K562 (cell line): ENCODE results near the gene SGO1.

ENCODE experiments used
- BRF1 ChIP-seq: IDR thresholded peaks from 3 replicates; pipeline ENCODE4 v1.6.1; 2011; ENCODE audit warnings: borderline replicate concordance, mild to moderate bottlenecking; ENCODE audit not compliant: insufficient read length; ENCODE audit errors: extremely low read depth
- EP300 ChIP-seq: IDR thresholded peaks from 2 replicates; pipeline ENCODE4 v1.6.1; 2012; ENCODE audit warnings: low read length, improper control_type of control experiment
- FOSL1 ChIP-seq: fragments of 200-800 bp; sonication (Bioruptor generic); conservative IDR thresholded peaks from 2 replicates; pipeline ENCODE4 v1.6.1; 2016; ENCODE audit warnings: missing genetic modification characterization, missing compliant biosample characterization
- FOXP1 ChIP-seq: sonication (generic); formaldehyde crosslinking; IDR thresholded peaks from 2 replicates; pipeline ENCODE4 v1.8.0; 2022; ENCODE audit warnings: mild to moderate bottlenecking, missing genetic modification reagents
- POLR2A ChIP-seq: fragments of 450-650 bp; conservative IDR thresholded peaks from 2 replicates; pipeline ENCODE4 v1.6.1; 2016
- SMC3 ChIP-seq: conservative IDR thresholded peaks from 2 replicates; pipeline ENCODE4 v1.6.1; 2011; ENCODE audit warnings: low read depth, low read length, improper control_type of control experiment; ENCODE audit not compliant: insufficient read depth
- TAF15 ChIP-seq: fragments of 200-400 bp; formaldehyde crosslinking; IDR thresholded peaks from 2 replicates; pipeline ENCODE4 v1.6.1; 2017; ENCODE audit warnings: mild to moderate bottlenecking, low read depth, low read length, moderate library complexity
- YY1 ChIP-seq, 3 experiments: IDR thresholded peaks; 2 replicates each; pipeline ENCODE4 v1.6.1; 2011; ENCODE audit warnings: low read length in 2 of 3, mild to moderate bottlenecking in 2 of 3, moderate library complexity in 2 of 3, borderline replicate concordance in 1 of 3, control low read depth in 1 of 3, low read depth in 1 of 3; ENCODE audit not compliant: insufficient read depth in 3 of 3, insufficient replicate concordance in 2 of 3, control insufficient read depth in 1 of 3, insufficient read length in 1 of 3; ENCODE audit errors: extremely low read depth in 1 of 3
- ZNF12 ChIP-seq: sonication (generic); formaldehyde crosslinking; IDR thresholded peaks from 2 replicates; pipeline ENCODE4 v1.4.0; 2020; ENCODE audit warnings: mild to moderate bottlenecking, missing genetic modification reagents
- ZNF197 ChIP-seq: fragments of 200-800 bp; sonication (Bioruptor generic); IDR thresholded peaks from 2 replicates; pipeline ENCODE4 v1.6.1; 2016; ENCODE audit warnings: low read depth, missing genetic modification characterization, missing compliant biosample characterization
- TF ChIP-seq, protein P1 (sequence below), 3 experiments: IDR thresholded peaks in 2 of 3; conservative IDR thresholded peaks in 1 of 3; 2 replicates each; pipeline ENCODE4 v1.5.1; 2011 to 2012; ENCODE audit warnings: low read length in 3 of 3, mild to moderate bottlenecking in 3 of 3, control low read depth in 2 of 3, improper control_type of control experiment in 1 of 3, inconsistent platforms in 1 of 3, low read depth in 1 of 3, mixed read lengths in 1 of 3, moderate library complexity in 1 of 3; ENCODE audit not compliant: insufficient read depth in 2 of 3
- TF ChIP-seq, protein P2 (sequence below): sonication (generic); formaldehyde crosslinking; IDR thresholded peaks from 2 replicates; pipeline ENCODE4 v1.8.0; 2022; ENCODE audit warnings: mild to moderate bottlenecking, missing genetic modification reagents, borderline replicate concordance
- TF ChIP-seq, protein P3 (sequence below): sonication (generic); formaldehyde crosslinking; IDR thresholded peaks from 2 replicates; pipeline ENCODE4 v1.8.1; 2022; ENCODE audit warnings: missing genetic modification reagents
- TF ChIP-seq, protein P4 (sequence below): fragments of 250-450 bp; sonication (Bioruptor Pico); IDR thresholded peaks from 2 replicates; pipeline ENCODE4 v1.4.0; 2020; ENCODE audit warnings: mild to moderate bottlenecking, moderate library complexity, borderline replicate concordance

DNA sequence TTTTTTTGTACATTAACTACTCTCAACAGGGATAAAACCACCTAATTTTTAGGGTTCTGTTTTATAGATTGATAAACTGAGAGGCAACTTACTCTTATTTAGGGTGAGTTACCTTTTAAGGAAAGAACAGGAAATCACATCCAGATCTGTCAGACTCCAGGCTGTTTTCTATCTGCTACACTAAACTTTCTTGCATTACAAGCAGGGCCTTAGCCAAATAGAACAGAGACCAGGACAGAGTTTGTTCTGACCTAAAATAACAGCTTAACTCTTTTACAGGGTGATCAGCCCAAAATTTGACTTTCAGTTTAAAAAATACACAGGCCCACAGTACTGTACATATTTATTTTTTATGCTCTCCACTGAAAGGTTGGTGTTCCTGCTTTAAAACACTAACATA lies 38.6 kb downstream of the SGO1 start:
- TF ChIP-seq, protein P1, sequence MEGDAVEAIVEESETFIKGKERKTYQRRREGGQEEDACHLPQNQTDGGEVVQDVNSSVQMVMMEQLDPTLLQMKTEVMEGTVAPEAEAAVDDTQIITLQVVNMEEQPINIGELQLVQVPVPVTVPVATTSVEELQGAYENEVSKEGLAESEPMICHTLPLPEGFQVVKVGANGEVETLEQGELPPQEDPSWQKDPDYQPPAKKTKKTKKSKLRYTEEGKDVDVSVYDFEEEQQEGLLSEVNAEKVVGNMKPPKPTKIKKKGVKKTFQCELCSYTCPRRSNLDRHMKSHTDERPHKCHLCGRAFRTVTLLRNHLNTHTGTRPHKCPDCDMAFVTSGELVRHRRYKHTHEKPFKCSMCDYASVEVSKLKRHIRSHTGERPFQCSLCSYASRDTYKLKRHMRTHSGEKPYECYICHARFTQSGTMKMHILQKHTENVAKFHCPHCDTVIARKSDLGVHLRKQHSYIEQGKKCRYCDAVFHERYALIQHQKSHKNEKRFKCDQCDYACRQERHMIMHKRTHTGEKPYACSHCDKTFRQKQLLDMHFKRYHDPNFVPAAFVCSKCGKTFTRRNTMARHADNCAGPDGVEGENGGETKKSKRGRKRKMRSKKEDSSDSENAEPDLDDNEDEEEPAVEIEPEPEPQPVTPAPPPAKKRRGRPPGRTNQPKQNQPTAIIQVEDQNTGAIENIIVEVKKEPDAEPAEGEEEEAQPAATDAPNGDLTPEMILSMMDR (IDR thresholded peaks at IDR 0.05 in 2 of 3, conservative IDR thresholded peaks at IDR 0.05 in 1 of 3; ENCODE audit: insufficient read depth in 2 of 3, low read depth in 1 of 3, low read length in 3 of 3) = no peak
- TF ChIP-seq EP300 = no peak
- no peak for TF ChIP-seq TAF15
- no peak for TF ChIP-seq POLR2A
- TF ChIP-seq, protein P2, sequence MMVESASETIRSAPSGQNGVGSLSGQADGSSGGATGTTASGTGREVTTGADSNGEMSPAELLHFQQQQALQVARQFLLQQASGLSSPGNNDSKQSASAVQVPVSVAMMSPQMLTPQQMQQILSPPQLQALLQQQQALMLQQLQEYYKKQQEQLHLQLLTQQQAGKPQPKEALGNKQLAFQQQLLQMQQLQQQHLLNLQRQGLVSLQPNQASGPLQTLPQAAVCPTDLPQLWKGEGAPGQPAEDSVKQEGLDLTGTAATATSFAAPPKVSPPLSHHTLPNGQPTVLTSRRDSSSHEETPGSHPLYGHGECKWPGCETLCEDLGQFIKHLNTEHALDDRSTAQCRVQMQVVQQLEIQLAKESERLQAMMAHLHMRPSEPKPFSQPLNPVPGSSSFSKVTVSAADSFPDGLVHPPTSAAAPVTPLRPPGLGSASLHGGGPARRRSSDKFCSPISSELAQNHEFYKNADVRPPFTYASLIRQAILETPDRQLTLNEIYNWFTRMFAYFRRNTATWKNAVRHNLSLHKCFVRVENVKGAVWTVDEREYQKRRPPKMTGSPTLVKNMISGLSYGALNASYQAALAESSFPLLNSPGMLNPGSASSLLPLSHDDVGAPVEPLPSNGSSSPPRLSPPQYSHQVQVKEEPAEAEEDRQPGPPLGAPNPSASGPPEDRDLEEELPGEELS = no peak
- no peak for TF ChIP-seq FOSL1 (tag)
- TF ChIP-seq ZNF12 (CRISPR knock-in tag) = no peak
- TF ChIP-seq, protein P3, sequence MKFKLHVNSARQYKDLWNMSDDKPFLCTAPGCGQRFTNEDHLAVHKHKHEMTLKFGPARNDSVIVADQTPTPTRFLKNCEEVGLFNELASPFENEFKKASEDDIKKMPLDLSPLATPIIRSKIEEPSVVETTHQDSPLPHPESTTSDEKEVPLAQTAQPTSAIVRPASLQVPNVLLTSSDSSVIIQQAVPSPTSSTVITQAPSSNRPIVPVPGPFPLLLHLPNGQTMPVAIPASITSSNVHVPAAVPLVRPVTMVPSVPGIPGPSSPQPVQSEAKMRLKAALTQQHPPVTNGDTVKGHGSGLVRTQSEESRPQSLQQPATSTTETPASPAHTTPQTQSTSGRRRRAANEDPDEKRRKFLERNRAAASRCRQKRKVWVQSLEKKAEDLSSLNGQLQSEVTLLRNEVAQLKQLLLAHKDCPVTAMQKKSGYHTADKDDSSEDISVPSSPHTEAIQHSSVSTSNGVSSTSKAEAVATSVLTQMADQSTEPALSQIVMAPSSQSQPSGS (CRISPR knock-in tag) = no peak
- no peak for TF ChIP-seq ZNF197 (CRISPR knock-in tag)
- no peak for TF ChIP-seq YY1 (IDR thresholded peaks at IDR 0.05; ENCODE audit: borderline replicate concordance in 1 of 3, control insufficient read depth in 1 of 3, extremely low read depth in 1 of 3, insufficient read depth in 3 of 3, insufficient read length in 1 of 3, insufficient replicate concordance in 2 of 3, low read depth in 1 of 3, low read length in 2 of 3)
- TF ChIP-seq, protein P4, sequence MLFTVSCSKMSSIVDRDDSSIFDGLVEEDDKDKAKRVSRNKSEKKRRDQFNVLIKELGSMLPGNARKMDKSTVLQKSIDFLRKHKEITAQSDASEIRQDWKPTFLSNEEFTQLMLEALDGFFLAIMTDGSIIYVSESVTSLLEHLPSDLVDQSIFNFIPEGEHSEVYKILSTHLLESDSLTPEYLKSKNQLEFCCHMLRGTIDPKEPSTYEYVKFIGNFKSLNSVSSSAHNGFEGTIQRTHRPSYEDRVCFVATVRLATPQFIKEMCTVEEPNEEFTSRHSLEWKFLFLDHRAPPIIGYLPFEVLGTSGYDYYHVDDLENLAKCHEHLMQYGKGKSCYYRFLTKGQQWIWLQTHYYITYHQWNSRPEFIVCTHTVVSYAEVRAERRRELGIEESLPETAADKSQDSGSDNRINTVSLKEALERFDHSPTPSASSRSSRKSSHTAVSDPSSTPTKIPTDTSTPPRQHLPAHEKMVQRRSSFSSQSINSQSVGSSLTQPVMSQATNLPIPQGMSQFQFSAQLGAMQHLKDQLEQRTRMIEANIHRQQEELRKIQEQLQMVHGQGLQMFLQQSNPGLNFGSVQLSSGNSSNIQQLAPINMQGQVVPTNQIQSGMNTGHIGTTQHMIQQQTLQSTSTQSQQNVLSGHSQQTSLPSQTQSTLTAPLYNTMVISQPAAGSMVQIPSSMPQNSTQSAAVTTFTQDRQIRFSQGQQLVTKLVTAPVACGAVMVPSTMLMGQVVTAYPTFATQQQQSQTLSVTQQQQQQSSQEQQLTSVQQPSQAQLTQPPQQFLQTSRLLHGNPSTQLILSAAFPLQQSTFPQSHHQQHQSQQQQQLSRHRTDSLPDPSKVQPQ (CRISPR knock-in tag) = no peak
- TF ChIP-seq SMC3 = no peak
- no peak for TF ChIP-seq BRF1
- TF ChIP-seq FOXP1 (CRISPR knock-in tag) = no peak
